ENCODE measurements around the gene SALL4.
"Not testable (repeated sequence)": the region's sequence is repeated elsewhere in the genome, so short reads cannot be mapped to it uniquely, and the experiment has no call there.

The SALL4 gene

DNA sequence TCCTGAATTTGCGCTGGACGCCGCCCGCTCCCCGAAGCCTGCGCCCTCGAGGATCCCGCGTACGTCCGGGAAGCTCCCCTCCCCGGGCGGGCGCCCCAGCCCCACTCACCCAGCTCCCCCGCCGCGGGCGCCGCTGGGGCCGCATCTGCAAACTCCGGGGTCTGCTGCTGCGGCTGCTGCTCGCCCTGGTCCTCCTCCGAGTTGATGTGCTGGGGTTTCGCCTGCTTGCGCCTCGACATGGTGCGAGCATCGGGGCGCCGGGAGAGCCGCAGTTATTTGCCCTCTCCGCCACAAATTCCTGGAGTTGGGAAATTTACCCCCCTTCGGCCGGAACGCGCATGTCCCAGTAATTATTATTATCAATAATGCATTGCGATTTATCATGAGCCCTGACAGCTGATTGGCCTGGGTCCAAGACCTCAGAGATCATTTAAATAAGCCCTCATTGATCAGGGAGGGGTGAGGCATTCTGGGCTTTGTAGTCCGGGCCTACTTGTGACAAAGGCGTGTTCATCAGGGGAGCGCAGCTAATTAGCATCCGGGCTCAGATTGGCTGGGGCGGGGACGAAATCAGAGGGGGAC lies at the start of gene SALL4:
SALL4 (minus strand) TSS at position 352 of the 582 bp plus-strand sequence; CDS start at position 239, 113 bp downstream.
- no peak for DNase-seq (ENCODE audit: low spot score)

DNA sequence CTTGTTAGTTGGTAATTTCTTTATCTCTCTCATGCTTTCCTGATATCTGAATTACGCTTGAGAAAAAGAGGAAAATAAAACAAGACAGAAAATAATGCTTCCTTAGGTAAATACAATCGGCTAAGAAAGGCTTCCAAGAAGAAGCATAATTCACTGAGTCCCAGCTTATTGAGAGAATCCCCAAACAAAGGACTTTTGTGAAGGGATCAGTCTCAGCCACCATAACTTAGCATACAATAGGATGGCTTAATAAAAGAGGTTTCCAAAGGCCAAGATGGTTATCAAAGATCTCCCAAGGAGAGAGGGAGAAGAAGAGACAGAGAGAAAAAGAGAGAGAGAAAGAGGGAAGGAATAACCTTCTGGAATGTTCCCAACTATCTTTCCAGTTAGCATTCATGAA lies 46.0 kb upstream of the SALL4 start:
- DNase-seq (ENCODE audit: low spot score): no peak

DNA sequence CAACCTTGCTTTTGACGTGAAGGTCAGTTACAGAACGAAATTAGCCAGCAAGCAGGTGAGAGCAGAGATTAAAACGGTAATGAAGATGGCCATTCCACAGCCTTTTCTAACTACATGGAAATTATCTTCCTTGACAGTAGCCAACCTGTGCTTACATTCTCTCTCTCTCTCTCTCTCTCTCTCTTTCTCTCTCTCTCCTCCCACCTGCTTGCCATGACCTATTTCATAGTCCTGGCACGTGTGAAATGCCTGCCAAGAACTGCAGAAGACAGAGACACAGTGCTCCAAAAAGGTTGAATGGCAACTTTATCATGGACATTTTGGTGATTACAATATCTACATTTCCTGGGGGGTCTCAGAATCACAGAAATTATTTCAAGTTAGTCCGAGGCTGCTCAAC lies 38.5 kb upstream of the SALL4 start:
- DNase-seq (ENCODE audit: low spot score): no peak

DNA sequence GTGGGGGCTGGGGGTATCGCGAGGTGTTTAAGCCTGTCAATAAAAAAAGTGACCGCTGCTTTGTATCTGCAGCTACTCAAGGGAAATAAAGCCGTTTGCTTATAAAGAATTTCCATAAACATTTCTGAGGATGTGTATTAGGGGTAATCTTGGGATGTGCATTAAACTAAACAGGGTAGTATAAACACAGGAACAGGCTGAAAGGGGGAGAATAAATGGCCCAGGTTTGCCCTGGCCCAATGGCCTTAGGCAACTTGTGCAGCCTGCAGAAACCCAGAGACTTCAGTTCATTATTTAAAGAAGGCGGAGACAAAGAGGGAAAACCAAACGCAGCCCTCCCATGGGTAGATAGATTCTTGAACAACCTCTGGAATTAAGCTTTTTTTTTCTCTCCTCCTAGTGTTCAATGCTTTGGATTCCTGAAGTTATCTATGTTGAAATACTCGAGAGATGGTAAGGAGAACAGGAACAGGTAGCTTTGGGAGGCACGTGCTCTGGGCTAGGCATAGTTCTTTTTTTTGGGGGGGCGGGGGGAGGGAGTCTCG lies 35.6 kb upstream of the SALL4 start:
- DNase-seq (ENCODE audit: low spot score): no peak

DNA sequence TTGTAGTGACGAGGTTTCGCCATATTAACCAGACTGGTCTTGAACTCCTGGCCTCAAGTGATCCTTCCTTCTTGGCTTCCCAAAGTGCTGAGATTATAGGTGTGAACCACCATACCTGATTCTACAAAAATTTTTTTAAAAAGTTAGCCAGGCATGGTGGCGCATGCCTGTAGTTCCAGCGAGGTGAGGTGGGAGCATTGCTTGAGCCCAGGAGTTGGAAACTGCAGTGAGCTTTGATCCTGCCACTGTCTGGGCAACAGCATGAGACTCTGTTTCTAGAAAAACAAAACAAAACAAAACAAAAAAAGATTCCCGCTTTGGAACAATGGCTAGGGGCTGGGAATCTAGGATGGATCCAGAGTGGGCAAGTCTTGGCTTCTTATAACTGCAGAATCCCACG lies 35.1 kb upstream of the SALL4 start:
- no peak for DNase-seq (ENCODE audit: low spot score)

DNA sequence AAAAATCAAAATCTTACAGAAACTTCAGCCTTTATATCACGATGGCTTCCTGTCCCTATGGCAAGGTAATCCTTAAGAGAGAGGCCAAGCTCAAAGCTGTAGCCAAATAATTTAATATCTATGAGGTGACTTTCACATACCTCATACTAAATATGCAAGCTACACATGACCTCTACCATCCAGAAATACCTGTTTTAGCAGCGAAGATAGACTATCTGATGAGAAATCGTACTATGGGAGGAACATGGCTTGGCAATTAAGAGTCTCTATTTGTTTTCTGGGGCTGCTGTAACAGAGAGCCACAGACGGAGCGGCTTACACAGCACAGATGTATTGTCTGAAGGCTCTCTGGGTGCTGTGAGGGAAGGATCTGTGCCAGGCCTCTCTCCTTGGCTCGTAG lies 31.0 kb upstream of the SALL4 start:
- DNase-seq (ENCODE audit: low spot score): no peak

DNA sequence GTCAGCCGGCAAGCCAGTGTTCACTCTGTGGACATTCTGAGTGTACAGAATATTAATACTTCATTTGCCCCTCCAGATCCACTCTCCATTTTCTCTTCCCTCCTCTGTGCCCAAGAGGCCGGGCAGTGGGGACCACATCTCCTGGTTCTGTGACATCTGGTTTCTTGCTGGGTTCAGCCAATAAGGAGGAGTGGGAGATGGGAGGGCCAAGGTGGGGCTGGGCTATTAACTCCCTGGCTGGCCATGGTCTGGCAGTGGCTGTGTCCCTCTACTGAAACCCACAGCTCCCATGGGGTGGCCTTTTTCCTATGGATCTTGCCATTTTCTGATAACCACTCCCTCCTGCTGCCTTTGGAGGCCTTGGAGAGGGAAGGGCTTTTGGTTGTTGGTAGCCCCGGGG lies 30.0 kb upstream of the SALL4 start:
- no peak for DNase-seq (ENCODE audit: low spot score)

DNA sequence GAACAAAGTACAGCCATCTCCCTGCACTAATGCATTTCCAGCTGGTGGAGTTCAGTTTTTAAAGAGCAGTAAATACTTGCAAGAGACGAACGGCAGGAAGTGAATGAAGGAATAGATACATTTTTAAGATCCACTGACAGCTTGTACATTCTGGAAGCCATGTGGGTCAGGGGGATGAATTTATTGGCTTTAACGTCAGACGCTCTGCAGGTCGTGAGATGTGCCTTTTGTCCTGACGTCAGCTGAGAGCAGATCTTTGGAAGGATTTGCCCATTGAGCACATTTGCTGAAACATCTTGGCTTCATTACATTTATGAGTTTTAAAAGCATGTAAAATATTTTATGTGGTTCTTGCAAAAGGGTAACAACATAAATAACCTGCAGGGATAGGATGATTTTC lies 29.5 kb upstream of the SALL4 start:
- DNase-seq (ENCODE audit: low spot score): no peak

DNA sequence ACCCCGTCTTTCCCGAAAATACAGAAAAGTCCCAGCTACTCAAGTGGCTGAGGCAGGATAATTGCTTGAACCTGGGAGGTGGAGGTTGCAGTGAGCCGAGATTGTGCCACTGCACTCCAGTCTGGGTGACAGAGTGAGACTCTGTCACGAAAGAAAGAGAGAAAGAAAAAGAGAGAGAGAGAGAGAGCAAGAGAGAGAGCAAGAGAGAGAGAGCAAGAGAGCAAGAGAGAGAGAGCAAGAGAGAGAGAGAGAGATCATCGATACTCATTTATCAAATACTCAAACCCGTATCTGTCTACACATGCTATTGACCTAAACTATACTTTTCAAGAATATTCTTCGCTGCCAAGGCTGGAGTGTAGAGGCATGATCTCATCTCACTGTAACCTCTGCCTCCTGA lies 28.2 kb upstream of the SALL4 start:
- DNase-seq (ENCODE audit: low spot score): no peak

DNA sequence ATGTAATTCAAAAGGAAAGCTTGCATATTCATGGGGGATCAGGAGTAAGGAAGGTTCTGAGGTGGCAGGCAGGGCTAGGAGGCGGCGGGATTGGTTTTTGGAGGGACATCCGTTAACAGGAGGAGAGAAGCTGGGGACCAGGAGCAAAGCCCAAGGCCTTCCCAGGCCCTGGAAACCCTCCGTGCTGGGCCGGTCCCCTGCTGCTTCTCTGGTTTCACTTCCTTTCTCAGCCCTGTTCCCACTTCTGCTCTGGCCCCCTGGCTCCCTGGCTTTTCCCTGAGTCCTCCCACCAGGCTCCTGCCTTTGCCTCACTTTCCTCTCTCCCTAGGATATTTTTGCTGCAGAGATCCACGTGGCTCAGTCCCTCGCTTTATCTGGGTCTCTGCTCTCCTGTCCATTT lies 26.4 kb upstream of the SALL4 start:
- no peak for DNase-seq (ENCODE audit: low spot score)

DNA sequence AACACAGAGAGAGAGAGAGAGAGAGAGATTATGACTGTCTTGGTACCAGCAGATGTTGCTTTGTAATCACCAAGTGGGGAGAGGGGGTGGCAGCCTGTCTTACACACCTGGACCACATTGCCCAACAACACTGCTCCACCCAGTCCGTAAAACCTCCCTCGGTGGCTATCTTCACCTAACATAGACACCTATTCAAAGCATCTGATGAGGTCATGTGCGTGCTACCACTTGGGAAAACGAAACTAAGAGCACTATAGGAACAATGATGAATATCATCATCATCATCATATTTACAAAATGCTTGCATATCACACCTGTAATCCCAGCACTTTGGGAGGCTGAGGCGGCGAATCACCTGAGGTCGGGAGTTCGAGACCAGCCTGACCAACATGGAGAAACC lies 24.1 kb upstream of the SALL4 start:
- no peak for DNase-seq (ENCODE audit: low spot score)

DNA sequence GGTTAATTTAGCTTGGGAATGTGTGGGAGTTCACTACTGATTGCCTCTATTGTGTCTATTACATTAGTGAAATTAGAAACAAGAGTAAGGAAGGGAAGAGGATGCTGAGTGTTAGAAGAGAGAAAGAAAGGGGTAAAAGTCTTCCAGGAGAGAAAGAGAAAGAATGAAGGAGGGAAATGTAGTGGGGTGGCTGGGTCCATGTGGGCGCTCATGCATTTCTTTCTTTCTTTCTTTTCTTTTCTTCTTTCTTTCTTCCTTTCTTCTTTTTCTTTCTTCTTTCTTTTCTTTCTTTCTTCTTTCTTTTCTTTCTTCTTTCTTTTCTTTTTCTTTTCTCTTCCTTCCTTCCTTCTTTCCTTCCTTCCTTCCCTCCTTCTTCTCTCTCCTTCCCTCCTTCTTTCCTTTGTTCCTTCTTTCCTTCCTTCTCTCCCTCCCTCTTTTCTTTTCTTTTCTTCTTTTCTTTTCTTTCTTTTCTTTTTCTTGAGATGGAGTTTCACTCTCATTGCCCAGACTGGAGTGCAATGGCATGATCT lies 16.2 kb upstream of the SALL4 start:
- no peak for DNase-seq (ENCODE audit: low spot score)

DNA sequence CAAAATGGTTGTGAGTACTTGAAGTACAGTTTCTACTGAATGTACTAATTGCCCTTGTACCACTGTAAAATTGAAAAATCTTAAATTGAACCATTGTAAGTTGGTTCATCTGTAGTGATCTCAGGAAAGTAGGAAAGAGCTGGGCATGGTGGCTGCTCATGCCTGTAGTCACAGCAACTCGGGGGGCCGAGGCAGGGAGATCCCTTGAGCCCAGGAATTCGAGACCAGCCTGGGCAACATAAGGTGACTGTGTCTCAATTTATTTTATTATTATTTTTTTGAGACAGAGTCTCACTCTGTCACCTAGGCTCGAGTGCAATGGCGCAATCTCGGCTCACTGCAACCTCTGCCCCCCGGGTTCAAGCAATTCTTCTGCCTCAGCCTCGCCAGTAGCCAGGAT lies 14.5 kb upstream of the SALL4 start:
- DNase-seq (ENCODE audit: low spot score): not testable (repeated sequence)

DNA sequence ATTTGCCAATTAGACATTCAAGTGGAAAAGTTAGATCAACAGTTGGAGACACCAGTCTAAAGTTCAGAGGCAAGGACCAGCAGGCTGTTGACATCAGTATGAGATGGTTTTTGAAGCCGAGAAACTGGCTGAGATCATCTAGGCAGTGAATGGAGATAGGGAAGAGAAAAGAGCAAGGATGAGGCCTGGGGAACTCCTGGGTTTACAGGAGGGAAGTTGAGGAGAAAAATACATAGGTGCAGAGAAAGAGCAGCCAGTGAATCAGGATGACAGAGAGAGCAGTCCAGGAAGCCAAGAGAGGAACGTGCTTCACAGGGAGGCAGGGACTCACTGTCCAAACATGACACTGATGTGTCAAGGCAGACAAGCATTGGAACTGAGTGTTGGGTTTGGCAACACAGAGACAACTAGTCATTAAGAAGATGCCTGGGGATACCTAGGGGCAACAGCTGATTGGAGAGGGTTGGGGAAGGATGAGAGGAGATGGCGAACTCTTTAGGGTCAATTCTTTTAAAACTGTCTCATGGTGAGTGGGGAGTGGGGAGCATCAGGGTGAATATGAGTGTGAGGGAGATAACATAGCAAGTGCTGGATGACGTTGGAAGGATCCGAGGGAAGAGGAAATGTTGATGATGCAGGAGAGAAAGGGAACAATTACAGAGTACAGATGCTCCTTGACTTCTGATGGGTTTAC lies 13.2 kb upstream of the SALL4 start:
- DNase-seq (ENCODE audit: low spot score): no peak

DNA sequence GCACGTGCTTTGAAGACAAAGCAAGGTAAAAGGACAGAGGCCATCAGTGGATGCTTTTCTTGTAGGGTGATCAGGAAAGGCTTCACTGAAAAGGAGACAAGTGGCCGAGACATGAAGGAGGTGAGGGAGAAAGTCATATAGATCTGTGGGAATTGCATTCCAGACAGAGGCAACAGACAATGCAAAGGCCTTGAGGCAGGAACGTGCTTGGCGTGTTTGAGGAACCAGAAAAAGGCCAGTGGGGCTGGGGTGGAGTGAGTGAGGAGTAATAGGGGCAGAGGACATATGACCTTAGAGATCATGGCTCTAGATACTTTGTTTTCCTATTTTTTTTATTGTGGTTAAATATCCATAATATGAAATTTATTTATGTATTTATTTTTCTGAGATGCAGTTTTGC lies 10.5 kb upstream of the SALL4 start:
- no peak for DNase-seq (ENCODE audit: low spot score)

DNA sequence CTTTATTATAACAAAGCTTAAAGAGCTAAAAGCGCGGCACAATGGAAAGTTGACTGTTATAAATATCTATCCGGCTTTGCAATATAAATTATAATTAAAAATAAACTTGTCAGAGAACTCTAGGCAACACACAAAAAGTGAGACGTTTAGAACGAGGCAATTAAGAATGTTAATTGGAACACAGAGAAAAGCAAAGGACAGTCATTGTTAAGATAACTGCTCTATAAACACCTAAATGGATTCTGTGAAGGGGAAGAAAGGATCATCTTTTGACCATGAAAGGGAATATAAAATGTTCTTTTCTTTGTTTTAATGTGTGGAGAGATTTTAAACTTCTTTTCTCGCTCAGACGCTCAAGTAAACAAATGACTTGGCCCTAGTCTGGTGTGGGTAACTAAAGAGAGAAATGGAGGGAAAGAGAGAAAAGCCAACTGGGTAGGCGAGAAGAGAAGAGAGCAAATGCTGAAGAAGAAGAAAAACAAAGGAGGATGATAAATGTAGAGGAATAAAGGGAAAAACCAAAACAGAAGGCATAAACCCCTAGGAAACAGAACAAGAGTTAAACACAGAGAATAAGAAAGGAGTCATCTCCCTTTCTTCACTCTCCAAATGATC lies 9.3 kb upstream of the SALL4 start:
- DNase-seq (ENCODE audit: low spot score): no peak

DNA sequence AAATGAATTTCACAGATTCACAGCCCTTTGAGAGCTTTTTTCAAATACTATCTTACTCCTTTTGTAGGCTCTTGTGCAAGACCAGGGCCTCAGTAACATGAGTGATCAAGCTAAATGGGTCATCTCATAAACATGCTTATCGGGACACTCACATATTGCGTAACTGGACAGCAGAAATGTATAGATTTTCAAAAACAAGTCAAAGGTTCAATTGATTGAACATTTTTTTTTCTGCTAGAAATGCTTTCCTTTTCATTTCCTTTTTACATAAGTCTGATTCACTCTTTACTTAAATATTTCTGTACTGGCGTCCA lies 8.7 kb upstream of the SALL4 start:
- DNase-seq (ENCODE audit: low spot score): no peak

DNA sequence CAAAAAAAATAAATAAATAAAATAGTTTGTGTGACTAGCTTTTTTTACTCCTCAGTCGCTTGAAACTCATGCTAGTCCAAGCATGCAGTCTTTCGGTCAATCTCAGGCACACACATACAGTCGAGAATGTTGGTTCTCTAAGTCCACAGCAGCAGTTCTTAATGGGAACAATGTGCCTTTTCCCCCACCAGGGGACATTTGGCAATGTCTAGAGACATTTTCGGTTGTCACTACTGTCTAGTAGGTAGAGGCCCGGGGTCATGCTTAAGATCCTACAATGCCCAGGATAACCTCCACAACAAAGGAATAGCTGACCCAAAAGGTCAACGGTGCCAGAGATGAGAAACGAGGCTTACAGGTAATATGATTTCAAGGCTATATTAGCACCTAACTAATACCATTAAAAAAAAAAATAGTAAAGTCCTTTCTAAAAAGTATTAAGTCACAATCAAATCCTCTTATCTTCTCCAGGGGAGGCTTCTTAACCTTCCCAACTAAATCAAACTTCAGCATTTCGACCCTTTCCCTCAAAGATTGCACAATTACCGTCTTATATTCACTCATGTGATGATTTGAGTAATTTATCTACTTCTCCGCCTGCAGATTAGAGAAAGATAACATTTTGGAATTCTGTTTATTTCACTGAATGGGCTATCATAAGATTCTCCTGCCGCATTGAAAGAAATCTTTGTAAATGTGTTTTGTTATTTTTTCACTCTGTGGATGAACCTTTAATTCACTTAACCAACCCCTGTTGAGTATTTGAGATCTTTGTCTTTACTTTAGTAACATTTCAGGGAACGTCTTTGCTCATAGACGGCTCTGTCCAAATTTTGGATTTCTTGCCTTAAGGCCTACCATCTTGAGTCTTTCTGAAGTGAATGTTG lies 8.1 kb upstream of the SALL4 start:
- no peak for DNase-seq (ENCODE audit: low spot score)

DNA sequence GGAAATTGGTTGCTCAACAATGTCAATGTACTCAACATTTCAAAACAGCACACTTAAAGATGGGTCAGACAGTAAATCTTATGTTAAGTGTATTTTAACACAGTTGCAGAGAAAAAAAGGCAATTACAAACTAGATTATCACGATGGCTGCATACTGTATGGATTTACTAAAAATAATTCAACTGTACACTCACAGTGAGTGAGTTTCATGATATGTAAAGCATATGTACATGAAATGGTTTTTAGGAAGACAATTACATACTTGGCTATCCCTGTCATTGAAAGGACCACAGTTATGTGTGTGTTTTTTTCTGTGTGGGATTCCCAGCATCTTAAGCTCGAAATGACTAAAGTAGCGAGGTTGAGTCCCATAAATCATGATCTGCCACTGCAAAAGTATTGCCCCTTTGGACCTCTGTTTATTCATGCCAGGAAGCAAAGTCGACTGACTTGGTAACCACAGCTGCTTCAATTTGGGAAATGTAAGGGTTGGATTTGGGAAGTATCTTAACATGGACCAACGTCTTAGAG lies 5.5 kb upstream of the SALL4 start:
- no peak for DNase-seq (ENCODE audit: low spot score)

DNA sequence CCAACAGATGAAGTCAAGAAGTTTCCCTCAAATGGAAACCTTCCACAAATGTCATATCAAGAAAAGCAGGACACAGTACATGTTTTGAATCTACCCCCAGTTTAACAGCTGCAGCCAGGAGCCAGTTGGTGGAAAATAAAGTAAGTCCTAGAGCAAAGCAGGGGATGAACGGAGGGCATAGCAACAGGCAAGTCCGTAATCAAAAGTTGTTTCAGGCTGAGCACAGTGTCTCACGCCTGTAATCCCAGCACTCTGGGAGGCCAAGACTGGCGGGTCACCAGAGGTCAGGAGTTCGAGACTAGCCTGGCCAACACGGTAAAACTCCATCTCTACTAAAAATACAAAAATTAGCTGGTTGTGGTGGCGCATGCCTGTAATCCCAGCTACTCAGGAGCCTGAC lies 2.4 kb upstream of the SALL4 start:
- no peak for DNase-seq (ENCODE audit: low spot score)

DNA sequence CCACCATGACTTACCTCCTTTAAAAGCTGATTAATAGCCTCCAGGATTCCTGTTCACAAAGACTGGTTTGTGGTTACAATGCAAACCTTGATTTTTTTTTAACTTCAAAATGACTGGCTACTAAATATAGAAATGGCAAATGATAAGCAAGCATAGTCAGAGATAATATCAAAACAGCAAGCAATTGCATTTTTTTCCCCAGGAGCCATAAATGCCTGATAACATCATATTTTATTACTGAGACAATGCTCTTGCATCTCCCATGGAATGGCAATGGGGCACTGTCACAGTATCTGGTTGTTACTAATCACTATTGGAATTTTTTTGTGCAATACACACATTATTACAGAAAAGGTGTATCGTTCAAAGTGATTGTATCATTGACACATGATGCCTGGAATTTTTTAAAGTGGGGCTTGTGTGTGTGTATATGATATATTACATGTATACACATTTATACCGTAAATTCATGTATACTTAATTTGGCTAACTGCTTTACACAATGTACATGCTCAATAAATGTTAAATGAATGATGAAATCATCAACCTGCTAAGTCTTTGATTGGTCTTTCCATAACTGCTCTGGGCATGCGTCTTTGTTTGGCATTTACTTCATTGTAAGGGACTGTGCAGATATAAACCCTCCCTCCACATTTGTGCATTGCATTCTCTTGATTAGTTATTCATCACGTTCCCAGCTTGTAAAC lies 980 bp upstream of the SALL4 start:
- DNase-seq (ENCODE audit: low spot score): no peak

DNA sequence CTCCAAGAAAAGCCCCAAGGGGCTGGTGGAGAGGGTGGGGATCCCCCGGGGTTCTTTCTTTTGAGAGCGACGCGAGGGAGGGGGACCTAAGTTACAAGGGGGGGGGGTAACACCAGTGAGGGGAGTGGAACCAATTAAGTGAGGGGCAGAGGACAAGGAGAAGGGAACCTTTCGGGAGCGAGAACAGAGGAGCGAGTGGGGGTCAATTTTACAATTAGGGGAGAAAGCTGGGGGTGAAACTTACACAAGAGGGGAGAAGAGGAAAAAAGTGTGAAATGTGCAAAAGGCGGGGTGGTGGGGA lies 548 bp downstream of the SALL4 start:
- DNase-seq (ENCODE audit: low spot score): no peak
